ENCODE measurements around the gene WASHC2C. TPM values are rescaled to one million over a fixed set of nuclear protein-coding genes. Genes with fewer than 3 reads are reported as not detected.
"Not testable (repeated sequence)": the region's sequence is repeated elsewhere in the genome, so short reads cannot be mapped to it uniquely, and the experiment has no call there.

The WASHC2C gene
- total RNA-seq, 1 experiment from 2014 or later = 34.2 TPM

DNA sequence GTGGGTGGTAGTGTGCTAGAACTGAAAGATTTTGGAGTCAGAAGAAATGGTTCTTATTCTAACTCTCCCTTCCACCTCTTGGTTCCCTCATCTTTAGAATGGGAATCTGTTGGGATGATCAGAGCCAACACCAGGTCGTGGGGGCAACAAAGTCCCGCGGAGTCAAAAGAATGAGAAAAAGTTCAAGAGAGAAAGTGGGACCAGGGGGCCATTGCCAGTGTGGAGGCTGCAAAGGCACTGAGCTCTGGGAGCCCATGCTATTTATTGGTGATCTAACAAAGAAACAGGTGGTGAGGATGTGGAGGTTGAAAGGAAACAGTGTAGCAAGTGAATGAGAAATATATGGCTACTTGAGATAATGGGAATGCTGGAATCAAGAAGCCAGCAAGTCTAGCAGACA, 90.8 kb downstream of the WASHC2C start:
- no peaks in the 10 kb centered on the region for H3K9me2 ChIP-seq (ENCODE audit: insufficient read depth)
- H3K4me2 ChIP-seq = no peak overlapping the region
- BruUV-seq (replicated peaks) = no TSS peak
- ChIA-PET CTCF (no interaction called here), POLR2A (ENCODE audit: unreplicated experiment) (no interaction called here)
- H3K27me3 ChIP-seq (ENCODE audit: insufficient read depth, low read depth) = no peaks in the 10 kb centered on the region; the same call in 1 of the 2 replicates
- H3K4me1 ChIP-seq (replicated peaks; ENCODE audit: insufficient read depth) = no peaks in the 10 kb centered on the region
- no peaks in the 10 kb centered on the region for H3K79me2 ChIP-seq (ENCODE audit: low read depth)
- no peaks in the 10 kb centered on the region for H4K20me1 ChIP-seq (ENCODE audit: insufficient read depth)
- no peaks in the 10 kb centered on the region; the same call in 1 of the 2 replicates for H3K9me3 ChIP-seq (ENCODE audit: insufficient read depth, low read depth)
- DNase-seq = no peak
- H3K27ac ChIP-seq = no peak overlapping the region
- H2AFZ ChIP-seq = no peak overlapping the region
- no peak overlapping the region for H3K4me3 ChIP-seq
- TF ChIP-seq, protein P1, sequence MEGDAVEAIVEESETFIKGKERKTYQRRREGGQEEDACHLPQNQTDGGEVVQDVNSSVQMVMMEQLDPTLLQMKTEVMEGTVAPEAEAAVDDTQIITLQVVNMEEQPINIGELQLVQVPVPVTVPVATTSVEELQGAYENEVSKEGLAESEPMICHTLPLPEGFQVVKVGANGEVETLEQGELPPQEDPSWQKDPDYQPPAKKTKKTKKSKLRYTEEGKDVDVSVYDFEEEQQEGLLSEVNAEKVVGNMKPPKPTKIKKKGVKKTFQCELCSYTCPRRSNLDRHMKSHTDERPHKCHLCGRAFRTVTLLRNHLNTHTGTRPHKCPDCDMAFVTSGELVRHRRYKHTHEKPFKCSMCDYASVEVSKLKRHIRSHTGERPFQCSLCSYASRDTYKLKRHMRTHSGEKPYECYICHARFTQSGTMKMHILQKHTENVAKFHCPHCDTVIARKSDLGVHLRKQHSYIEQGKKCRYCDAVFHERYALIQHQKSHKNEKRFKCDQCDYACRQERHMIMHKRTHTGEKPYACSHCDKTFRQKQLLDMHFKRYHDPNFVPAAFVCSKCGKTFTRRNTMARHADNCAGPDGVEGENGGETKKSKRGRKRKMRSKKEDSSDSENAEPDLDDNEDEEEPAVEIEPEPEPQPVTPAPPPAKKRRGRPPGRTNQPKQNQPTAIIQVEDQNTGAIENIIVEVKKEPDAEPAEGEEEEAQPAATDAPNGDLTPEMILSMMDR (conservative IDR thresholded peaks at IDR 0.05) = no peak
- no peak for TF ChIP-seq EZH2 (IDR thresholded peaks at IDR 0.05; ENCODE audit: low read depth)
- intact Hi-C loops (cut with micrococcal nuclease; ENCODE audit: unreplicated experiment) = loop anchor here (10.0 kb wide), 1 partner anchor 513 kb away; no protein-coding TSS in a partner anchor
- H3F3A ChIP-seq (ENCODE audit: insufficient read depth, low read depth) = no peaks in the 10 kb centered on the region
- H3K36me3 ChIP-seq (ENCODE audit: low read depth) = no peaks in the 10 kb centered on the region

DNA sequence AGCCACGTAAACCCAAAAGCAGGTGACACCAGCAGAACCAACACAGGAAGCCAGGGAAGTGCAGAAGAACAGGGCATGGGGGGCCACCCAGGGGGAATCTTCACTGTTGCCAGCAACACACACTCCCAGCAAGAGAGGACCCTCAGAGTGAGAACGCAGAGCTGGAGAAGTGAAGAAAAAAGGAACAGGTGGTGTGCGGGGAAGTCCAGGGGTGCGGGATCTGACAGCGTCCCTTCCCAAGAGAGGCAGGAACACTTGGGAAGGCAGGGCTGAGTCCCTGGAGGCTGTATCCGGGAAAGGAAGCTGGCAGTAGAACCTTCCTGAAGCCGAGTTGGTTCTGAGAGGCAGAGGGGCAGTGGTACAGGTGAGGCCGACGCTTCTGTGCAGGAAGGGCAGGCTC, 92.5 kb downstream of the WASHC2C start:
- Histone ChIP-seq H3K27ac (no peak overlapping the region), H3K79me2 (ENCODE audit: low read depth) (no peaks in the 10 kb centered on the region), H3K9me3 (ENCODE audit: insufficient read depth, low read depth) (no peaks in the 10 kb centered on the region; the same call in 1 of the 2 replicates), H3K9me2 (ENCODE audit: insufficient read depth) (no peaks in the 10 kb centered on the region), H3K27me3 (ENCODE audit: insufficient read depth, low read depth) (no peaks in the 10 kb centered on the region; the same call in 1 of the 2 replicates), H4K20me1 (ENCODE audit: insufficient read depth) (no peaks in the 10 kb centered on the region), H3K4me2 (no peak overlapping the region), H3K36me3 (ENCODE audit: low read depth) (no peaks in the 10 kb centered on the region), H3F3A (ENCODE audit: insufficient read depth, low read depth) (no peaks in the 10 kb centered on the region), H2AFZ (no peak overlapping the region), H3K4me3 (no peak overlapping the region), H3K4me1 (replicated peaks; ENCODE audit: insufficient read depth) (no peaks in the 10 kb centered on the region)
- ChIA-PET POLR2A (ENCODE audit: unreplicated experiment) (no interaction called here), CTCF (no interaction called here)
- TF ChIP-seq, protein P1 (conservative IDR thresholded peaks at IDR 0.05) = no peak
- TF ChIP-seq EZH2 (IDR thresholded peaks at IDR 0.05; ENCODE audit: low read depth) = no peak
- no TSS peak for BruUV-seq (replicated peaks)
- DNase-seq = no peak
- intact Hi-C loops (cut with micrococcal nuclease; ENCODE audit: unreplicated experiment) = loop anchor here (10.0 kb wide), 1 partner anchor 515 kb away; no protein-coding TSS in a partner anchor

DNA sequence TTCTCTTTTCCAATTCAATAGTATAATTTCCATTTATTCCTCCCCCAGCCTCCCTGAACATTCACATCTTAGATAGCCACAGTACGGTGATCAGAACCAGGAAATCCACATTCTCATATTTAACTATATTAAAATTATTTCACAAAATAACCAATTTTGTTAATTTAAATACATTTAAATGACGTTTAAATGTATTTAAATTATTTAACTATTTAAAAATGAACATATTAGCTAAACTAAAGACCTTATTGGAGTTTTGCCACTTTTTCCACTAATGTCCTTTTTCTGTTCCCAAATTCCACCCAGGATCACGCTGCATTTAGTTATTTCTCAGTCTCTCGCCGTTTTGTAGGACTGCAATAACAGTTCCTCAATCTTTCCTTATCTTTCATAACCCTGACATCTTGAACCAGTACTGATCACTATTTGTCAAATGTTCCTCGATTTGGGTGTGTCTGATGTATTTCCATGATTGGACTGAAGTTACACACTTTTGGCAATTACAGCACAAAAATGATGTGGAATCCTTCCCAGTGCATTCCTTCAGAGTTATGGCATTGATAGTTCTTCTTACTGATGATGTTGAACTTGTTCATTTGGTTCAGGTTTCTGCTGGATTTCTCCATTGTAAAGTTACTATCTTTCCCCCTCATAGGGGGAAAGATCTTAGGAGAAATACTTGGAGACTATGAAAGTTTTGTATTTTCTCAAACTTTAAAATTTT, 93.2 kb downstream of the WASHC2C start:
- H3K27ac ChIP-seq; H2AFZ ChIP-seq; H3K4me1 ChIP-seq (replicated peaks; ENCODE audit: insufficient read depth); intact Hi-C loops (cut with micrococcal nuclease; ENCODE audit: unreplicated experiment); H3K36me3 ChIP-seq (ENCODE audit: low read depth); H4K20me1 ChIP-seq (ENCODE audit: insufficient read depth); POLR2A ChIA-PET (ENCODE audit: unreplicated experiment); H3K4me2 ChIP-seq; H3K27me3 ChIP-seq (ENCODE audit: insufficient read depth, low read depth); H3K79me2 ChIP-seq (ENCODE audit: low read depth); DNase-seq; H3F3A ChIP-seq (ENCODE audit: insufficient read depth, low read depth); H3K9me3 ChIP-seq (ENCODE audit: insufficient read depth, low read depth); H3K9me2 ChIP-seq (ENCODE audit: insufficient read depth); H3K4me3 ChIP-seq; BruUV-seq (replicated peaks); CTCF ChIA-PET: not testable (repeated sequence)

DNA sequence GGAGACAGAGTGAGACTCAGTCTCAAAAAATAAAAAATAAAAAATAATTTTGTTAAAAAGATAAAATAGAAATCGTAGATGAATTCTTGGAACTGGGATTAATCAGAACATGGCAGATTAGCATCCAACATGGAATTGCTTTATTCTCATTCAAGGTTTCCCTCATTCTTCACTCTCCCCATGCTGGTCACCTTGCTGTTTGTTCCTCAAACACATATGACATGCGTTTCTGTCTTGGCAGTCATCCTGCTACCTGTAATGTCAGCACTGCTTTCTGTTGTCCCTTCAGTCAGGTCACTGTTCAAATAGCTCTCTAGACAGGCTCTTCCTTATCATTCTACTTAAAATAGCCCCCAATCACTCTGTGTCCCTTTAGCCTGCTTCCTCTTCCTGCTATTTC, 95.9 kb downstream of the WASHC2C start:
- H3K9me3 ChIP-seq (ENCODE audit: insufficient read depth, low read depth); CTCF ChIA-PET; H2AFZ ChIP-seq; H3K4me3 ChIP-seq; DNase-seq; H3K36me3 ChIP-seq (ENCODE audit: low read depth); POLR2A ChIA-PET (ENCODE audit: unreplicated experiment); H3K27me3 ChIP-seq (ENCODE audit: insufficient read depth, low read depth); H3F3A ChIP-seq (ENCODE audit: insufficient read depth, low read depth); H3K27ac ChIP-seq; H3K9me2 ChIP-seq (ENCODE audit: insufficient read depth); H3K4me2 ChIP-seq; H4K20me1 ChIP-seq (ENCODE audit: insufficient read depth); H3K4me1 ChIP-seq (replicated peaks; ENCODE audit: insufficient read depth); intact Hi-C loops (cut with micrococcal nuclease; ENCODE audit: unreplicated experiment); BruUV-seq (replicated peaks); H3K79me2 ChIP-seq (ENCODE audit: low read depth): not testable (repeated sequence)

Other genes starting within 250 kb of the WASHC2C start
- 3.5 and 4.4 TPM in 2 replicates for gene ZFAND4, start 54.5 kb upstream of the WASHC2C start, total RNA-seq (2021)
- 24.2 and 31.4 TPM in 2 replicates for gene AGAP4, start 120.2 kb downstream of the WASHC2C start, total RNA-seq (2021)
- 64.9 and 82.4 TPM in 2 replicates for gene TIMM23, start 245.2 kb downstream of the WASHC2C start, total RNA-seq (2021)

Data from PC-9 (cell line).